Measurements from ENCODE around the gene DYRK4.
A peak's percentile ranks its signal among the peaks of the same experiment; 100 is the strongest.
"Not testable (repeated sequence)": the region's sequence is repeated elsewhere in the genome, so short reads cannot be mapped to it uniquely, and the experiment has no call there.

The DYRK4 gene

GRCh38 chr12:4562034-4562657 lies at the start of gene DYRK4:
Gene DYRK4 (plus strand): TSS chr12:4562208. CDS start chr12:4562246, 38 bp downstream.
- DNase-seq (ENCODE audit: extremely low spot score, insufficient read length, low read depth) = no peak
- FAIRE-seq = no peak

GRCh38 chr12:4518106-4518728 lies 43.8 kb upstream of the DYRK4 start:
- no peak for DNase-seq (ENCODE audit: extremely low spot score, insufficient read length, low read depth)
- no peak for FAIRE-seq

- FAIRE-seq; DNase-seq (ENCODE audit: extremely low spot score, insufficient read length, low read depth): not testable (repeated sequence)
Observed at GRCh38 chr12:4523443-4523842, 38.6 kb upstream of the DYRK4 start.

GRCh38 chr12:4526923-4527546 lies 35.0 kb upstream of the DYRK4 start:
- DNase-seq (ENCODE audit: extremely low spot score, insufficient read length, low read depth) (no peak), FAIRE-seq (no peak)

- DNase-seq (ENCODE audit: extremely low spot score, insufficient read length, low read depth) = no peak
- no peak for FAIRE-seq
Observed at GRCh38 chr12:4530160-4530559, 31.8 kb upstream of the DYRK4 start.

GRCh38 chr12:4530982-4531586 lies 30.9 kb upstream of the DYRK4 start:
- FAIRE-seq (no peak), DNase-seq (ENCODE audit: extremely low spot score, insufficient read length, low read depth) (no peak)

GRCh38 chr12:4535092-4535491 lies 26.9 kb upstream of the DYRK4 start:
- FAIRE-seq = peak; percentile 83
- DNase-seq (ENCODE audit: extremely low spot score, insufficient read length, low read depth) = no peak

GRCh38 chr12:4535871-4536270 lies 26.1 kb upstream of the DYRK4 start:
- DNase-seq (ENCODE audit: extremely low spot score, insufficient read length, low read depth) (no peak), FAIRE-seq (no peak)

GRCh38 chr12:4538207-4539160 lies 23.5 kb upstream of the DYRK4 start, which contains the start of gene RAD51AP1:
Gene RAD51AP1 (plus strand): TSS chr12:4538890. CDS start chr12:4538940, 50 bp downstream.
- peak; percentile 99 for FAIRE-seq
- peak; percentile 82 for DNase-seq (ENCODE audit: extremely low spot score, insufficient read length, low read depth)

- DNase-seq (ENCODE audit: extremely low spot score, insufficient read length, low read depth) (no peak), FAIRE-seq (no peak)
Observed at GRCh38 chr12:4539167-4539870, 22.7 kb upstream of the DYRK4 start.

- DNase-seq (ENCODE audit: extremely low spot score, insufficient read length, low read depth) = no peak
- FAIRE-seq = no peak
Observed at GRCh38 chr12:4540170-4540569, 21.8 kb upstream of the DYRK4 start.

- no peak for FAIRE-seq
- no peak for DNase-seq (ENCODE audit: extremely low spot score, insufficient read length, low read depth)
Observed at GRCh38 chr12:4540638-4541037, 21.4 kb upstream of the DYRK4 start.

GRCh38 chr12:4545195-4545594 lies 16.8 kb upstream of the DYRK4 start:
- FAIRE-seq (peak; percentile 9), DNase-seq (ENCODE audit: extremely low spot score, insufficient read length, low read depth) (no peak)

- no peak for FAIRE-seq
- DNase-seq (ENCODE audit: extremely low spot score, insufficient read length, low read depth) = no peak
Observed at GRCh38 chr12:4552191-4552590, 9.8 kb upstream of the DYRK4 start.

- FAIRE-seq = no peak
- no peak for DNase-seq (ENCODE audit: extremely low spot score, insufficient read length, low read depth)
Observed at GRCh38 chr12:4553943-4554342, 8.1 kb upstream of the DYRK4 start.

- no peak for FAIRE-seq
- no peak for DNase-seq (ENCODE audit: extremely low spot score, insufficient read length, low read depth)
Observed at GRCh38 chr12:4555804-4556203, 6.2 kb upstream of the DYRK4 start.

GRCh38 chr12:4556735-4557530 lies 5.1 kb upstream of the DYRK4 start:
- FAIRE-seq = no peak
- DNase-seq (ENCODE audit: extremely low spot score, insufficient read length, low read depth) = no peak

GRCh38 chr12:4557586-4557985 lies 4.4 kb upstream of the DYRK4 start:
- no peak for FAIRE-seq
- DNase-seq (ENCODE audit: extremely low spot score, insufficient read length, low read depth) = no peak

- DNase-seq (ENCODE audit: extremely low spot score, insufficient read length, low read depth) (no peak), FAIRE-seq (no peak)
Observed at GRCh38 chr12:4558171-4558570, 3.8 kb upstream of the DYRK4 start.

Measured in GM18507 (cell line).